ENCODE measurements around the gene NCBP1. TPM values are rescaled to one million over a fixed set of nuclear protein-coding genes. Genes with fewer than 3 reads are reported as not detected.
"Not testable (repeated sequence)": the region's sequence is repeated elsewhere in the genome, so short reads cannot be mapped to it uniquely, and the experiment has no call there.

NCBP1 gene
- total RNA-seq, 1 donor: 16.2 TPM

DNA sequence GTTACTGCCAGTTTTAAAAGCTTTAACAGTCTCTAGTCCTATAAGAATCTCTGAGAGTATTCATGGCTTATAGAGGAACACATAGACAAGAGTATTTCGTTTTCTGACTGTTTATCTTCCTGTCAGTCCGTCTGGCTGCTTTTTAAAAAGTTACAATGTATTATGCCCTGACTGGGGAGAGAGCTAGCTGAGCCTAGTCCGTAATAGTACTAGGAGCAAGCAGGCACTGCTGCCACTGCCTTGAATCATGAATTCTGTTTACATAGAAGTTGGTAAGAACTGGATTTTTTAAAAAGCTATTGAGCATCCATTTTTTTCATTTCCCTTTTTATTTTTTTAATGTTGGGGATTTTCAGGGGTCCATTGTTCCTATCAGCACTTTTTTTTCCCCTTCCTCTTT lies 37.0 kb downstream of the NCBP1 start:
- no peak for DNase-seq (ENCODE audit: low read depth in 2 of 3, low spot score in 2 of 3)

DNA sequence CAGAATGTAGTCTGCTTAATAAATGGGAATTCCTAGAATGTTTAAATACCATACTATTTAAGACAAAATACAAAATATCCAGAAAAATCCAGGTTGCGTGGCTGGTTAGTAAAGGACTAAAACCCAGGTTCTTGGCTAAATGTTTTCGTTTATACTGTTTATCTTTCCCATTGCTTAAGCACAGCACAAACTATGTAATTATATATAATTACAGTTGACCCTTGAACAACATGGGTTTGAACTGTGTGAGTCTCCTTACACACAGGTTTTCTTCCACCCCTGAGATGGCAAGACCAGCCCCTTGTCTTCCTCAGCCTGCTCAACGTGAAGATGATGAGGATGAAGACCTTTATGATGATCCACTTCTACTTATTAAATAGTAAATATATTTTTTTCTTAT lies 38.8 kb downstream of the NCBP1 start:
- no peak for DNase-seq (ENCODE audit: low read depth in 2 of 3, low spot score in 2 of 3)

DNA sequence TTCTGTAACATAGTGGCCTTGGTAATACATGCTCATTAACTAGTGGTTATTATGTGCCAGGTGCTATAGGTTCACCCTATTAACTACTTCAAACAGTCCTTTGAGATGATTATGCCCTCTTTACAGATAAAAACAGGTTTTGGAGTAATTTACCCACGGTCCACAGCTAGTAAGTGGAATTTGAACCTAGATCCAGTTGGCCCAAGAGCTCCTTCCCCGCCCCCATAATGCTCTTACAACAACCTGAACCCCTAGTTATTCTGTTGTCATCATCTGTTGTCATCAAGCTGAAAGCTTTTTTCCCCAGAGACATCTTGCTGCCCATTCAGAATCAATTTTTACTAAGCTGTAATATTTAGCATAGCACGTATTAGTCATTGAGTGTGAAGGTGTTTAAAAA lies 40.3 kb downstream of the NCBP1 start:
- DNase-seq (ENCODE audit: low read depth in 2 of 3, low spot score in 2 of 3): no peak

DNA sequence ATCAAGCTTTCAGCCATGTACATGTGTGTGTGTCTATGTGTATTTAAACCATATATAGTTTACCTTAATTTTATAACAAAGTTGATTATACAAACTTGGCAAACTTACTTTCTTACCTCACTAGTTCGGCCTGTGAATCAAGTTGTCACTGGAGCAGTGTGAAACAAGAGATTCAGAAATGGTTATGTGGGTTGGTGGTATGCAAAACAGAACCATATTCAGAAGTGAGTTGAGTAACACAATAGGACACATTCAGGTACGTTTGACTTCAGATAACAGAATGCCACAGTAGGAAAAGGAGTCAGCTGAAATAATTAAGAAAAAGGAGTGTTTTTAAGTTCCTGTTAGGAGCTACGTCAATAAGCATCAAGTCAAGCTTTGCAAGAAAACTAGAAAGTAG lies 42.0 kb downstream of the NCBP1 start:
- no peak for DNase-seq (ENCODE audit: low read depth in 2 of 3, low spot score in 2 of 3)

GRCh38 chr9:97682242-97682641 lies 48.6 kb downstream of the NCBP1 start:
- no peak for DNase-seq (ENCODE audit: low read depth in 2 of 3, low spot score in 2 of 3)

GRCh38 chr9:97688654-97689053 lies 55.0 kb downstream of the NCBP1 start:
- no peak for DNase-seq (ENCODE audit: low read depth in 2 of 3, low spot score in 2 of 3)

- DNase-seq (ENCODE audit: low read depth in 2 of 3, low spot score in 2 of 3): no peak
These were observed 56.0 kb downstream of the NCBP1 start for GRCh38 chr9:97689401-97690180.

- no peak for DNase-seq (ENCODE audit: low read depth in 2 of 3, low spot score in 2 of 3)
These were observed 61.1 kb downstream of the NCBP1 start for GRCh38 chr9:97694769-97695168.

GRCh38 chr9:97695390-97695789 lies 61.8 kb downstream of the NCBP1 start:
- no peak for DNase-seq (ENCODE audit: low read depth in 2 of 3, low spot score in 2 of 3)

GRCh38 chr9:97695995-97696802 lies 62.6 kb downstream of the NCBP1 start:
- no peak for DNase-seq (ENCODE audit: low read depth in 2 of 3, low spot score in 2 of 3)

- peak; percentile 90 to 98 (median 94) for DNase-seq (ENCODE audit: low read depth in 2 of 3, low spot score in 2 of 3)
These were observed 63.4 kb downstream of the NCBP1 start, which contains the start of gene XPA for GRCh38 chr9:97696803-97697601. Gene XPA (minus strand): TSS chr9:97697340. CDS start chr9:97697292, 48 bp downstream.

DNA sequence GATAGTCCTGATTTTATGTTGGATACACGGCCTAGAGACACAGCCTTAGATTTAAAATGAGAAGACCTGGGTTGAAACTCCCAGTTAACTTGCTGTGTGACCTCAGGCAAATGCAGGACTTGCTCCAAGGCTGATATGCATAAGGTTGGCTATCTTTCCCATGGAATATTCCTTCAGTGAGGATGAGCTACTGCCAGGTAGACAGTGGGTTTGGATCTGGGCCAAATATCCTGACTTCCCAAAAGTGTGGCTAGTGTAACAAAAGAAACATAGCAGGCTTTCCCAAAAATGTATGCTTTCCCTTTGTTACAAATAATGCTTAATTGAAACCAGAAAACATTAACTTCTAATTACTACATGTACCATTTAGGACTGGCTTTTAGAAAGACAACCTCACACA lies 64.2 kb downstream of the NCBP1 start:
- DNase-seq (ENCODE audit: low read depth in 2 of 3, low spot score in 2 of 3): no peak

- no peak for DNase-seq (ENCODE audit: low read depth in 2 of 3, low spot score in 2 of 3)
These were observed 65.2 kb downstream of the NCBP1 start for GRCh38 chr9:97698865-97699264.

- peak in 1 of 3 donors; percentile 39 for DNase-seq (ENCODE audit: low read depth in 2 of 3, low spot score in 2 of 3)
These were observed 65.7 kb downstream of the NCBP1 start for GRCh38 chr9:97699281-97699680.

- DNase-seq (ENCODE audit: low read depth in 2 of 3, low spot score in 2 of 3): not testable (repeated sequence)
These were observed 66.2 kb downstream of the NCBP1 start for GRCh38 chr9:97699824-97700223.

GRCh38 chr9:97703437-97704344 lies 70.1 kb downstream of the NCBP1 start:
- no peak for DNase-seq (ENCODE audit: low read depth in 2 of 3, low spot score in 2 of 3)

DNA sequence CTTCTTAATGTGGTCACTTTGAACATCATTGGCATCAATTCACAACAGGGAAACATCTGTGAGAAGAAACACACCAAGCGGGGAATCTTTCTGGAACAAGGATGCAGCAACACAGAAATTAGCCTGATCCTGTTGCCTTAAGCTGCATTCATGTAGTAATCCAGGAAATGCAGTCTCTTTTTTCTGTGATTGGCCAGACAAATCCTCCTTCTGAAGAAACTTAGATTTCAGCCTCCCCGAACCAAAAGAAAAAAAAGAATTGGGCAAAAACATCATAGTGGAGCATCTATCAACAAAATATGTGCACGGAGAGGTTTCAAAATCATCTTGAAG lies 70.7 kb downstream of the NCBP1 start:
- no peak for DNase-seq (ENCODE audit: low read depth in 2 of 3, low spot score in 2 of 3)

GRCh38 chr9:97704851-97705250 lies 71.2 kb downstream of the NCBP1 start:
- no peak for DNase-seq (ENCODE audit: low read depth in 2 of 3, low spot score in 2 of 3)

GRCh38 chr9:97705354-97705950 lies 71.8 kb downstream of the NCBP1 start:
- DNase-seq (ENCODE audit: low read depth in 2 of 3, low spot score in 2 of 3): peak in 1 of 3 donors; percentile 27

GRCh38 chr9:97706246-97706645 lies 72.6 kb downstream of the NCBP1 start:
- no peak for DNase-seq (ENCODE audit: low read depth in 2 of 3, low spot score in 2 of 3)

Data from hematopoietic multipotent progenitor cell (in vitro differentiated cells).